HG03135 (cell line): ENCODE results near the gene TSHZ2.
"Not testable (repeated sequence)": the region's sequence is repeated elsewhere in the genome, so short reads cannot be mapped to it uniquely, and the experiment has no call there.

Source experiments
- ATAC-seq: cut with Tn5 transposase; IDR thresholded peaks from one replicate; pipeline ENCODE4 v1.9.1; 2021; ENCODE audit warnings: mild to moderate bottlenecking, moderate library complexity; ENCODE audit not compliant: unreplicated experiment

The TSHZ2 gene

GRCh38 chr20:53080969-53081871 lies 109.1 kb downstream of the TSHZ2 start:
- no peak for ATAC-seq

GRCh38 chr20:53081916-53082863 lies 110.0 kb downstream of the TSHZ2 start:
- ATAC-seq: no peak

- no peak for ATAC-seq
These were observed 111.3 kb downstream of the TSHZ2 start for GRCh38 chr20:53083411-53083810.

- ATAC-seq: no peak
These were observed 112.3 kb downstream of the TSHZ2 start for GRCh38 chr20:53084408-53084997.

GRCh38 chr20:53085720-53086119 lies 113.6 kb downstream of the TSHZ2 start:
- no peak for ATAC-seq

GRCh38 chr20:53087037-53087777 lies 115.0 kb downstream of the TSHZ2 start:
- no peak for ATAC-seq

GRCh38 chr20:53088786-53089185 lies 116.6 kb downstream of the TSHZ2 start:
- no peak for ATAC-seq

- ATAC-seq: not testable (repeated sequence)
These were observed 117.7 kb downstream of the TSHZ2 start for GRCh38 chr20:53089851-53090250.

GRCh38 chr20:53091789-53092188 lies 119.6 kb downstream of the TSHZ2 start:
- ATAC-seq: no peak

GRCh38 chr20:53092772-53093300 lies 120.7 kb downstream of the TSHZ2 start:
- no peak for ATAC-seq

- no peak for ATAC-seq
These were observed 125.2 kb downstream of the TSHZ2 start for GRCh38 chr20:53097371-53097770.

- no peak for ATAC-seq
These were observed 125.6 kb downstream of the TSHZ2 start for GRCh38 chr20:53097791-53098190.

- no peak for ATAC-seq
These were observed 126.5 kb downstream of the TSHZ2 start for GRCh38 chr20:53098621-53099020.

GRCh38 chr20:53099856-53100255 lies 127.7 kb downstream of the TSHZ2 start:
- no peak for ATAC-seq

GRCh38 chr20:53100476-53100911 lies 128.3 kb downstream of the TSHZ2 start:
- no peak for ATAC-seq

- ATAC-seq: no peak
These were observed 130.0 kb downstream of the TSHZ2 start for GRCh38 chr20:53101992-53102760.

GRCh38 chr20:53103124-53103523 lies 131.0 kb downstream of the TSHZ2 start:
- ATAC-seq: no peak

- no peak for ATAC-seq
These were observed 132.7 kb downstream of the TSHZ2 start for GRCh38 chr20:53104884-53105283.

- ATAC-seq: no peak
These were observed 144.6 kb downstream of the TSHZ2 start for GRCh38 chr20:53116733-53117132.
